ENCODE data around the gene TNFSF10.
"Not testable (repeated sequence)": the region's sequence is repeated elsewhere in the genome, so short reads cannot be mapped to it uniquely, and the experiment has no call there.

TNFSF10 gene

GRCh38 chr3:172522871-172523818 is at the start of gene TNFSF10:
Gene TNFSF10 (minus strand): TSS chr3:172523430. CDS start chr3:172523384, 46 bp downstream.
- no peak for DNase-seq

- DNase-seq = no peak
Observed at GRCh38 chr3:172569128-172570008, 46.1 kb upstream of the TNFSF10 start.

- no peak for DNase-seq
Observed at GRCh38 chr3:172568701-172569100, 45.5 kb upstream of the TNFSF10 start.

GRCh38 chr3:172566785-172567184 is 43.6 kb upstream of the TNFSF10 start:
- DNase-seq = not testable (repeated sequence)

GRCh38 chr3:172564499-172564898 is 41.3 kb upstream of the TNFSF10 start:
- DNase-seq = no peak

- no peak for DNase-seq
Observed at GRCh38 chr3:172562871-172563865, 39.9 kb upstream of the TNFSF10 start.

- no peak for DNase-seq
Observed at GRCh38 chr3:172561897-172562640, 38.8 kb upstream of the TNFSF10 start.

- no peak for DNase-seq
Observed at GRCh38 chr3:172560586-172560985, 37.4 kb upstream of the TNFSF10 start.

GRCh38 chr3:172560026-172560425 is 36.8 kb upstream of the TNFSF10 start:
- DNase-seq = no peak

- DNase-seq = no peak
Observed at GRCh38 chr3:172559020-172559419, 35.8 kb upstream of the TNFSF10 start.

- DNase-seq = no peak
Observed at GRCh38 chr3:172557515-172558220, 34.4 kb upstream of the TNFSF10 start.

- DNase-seq = no peak
Observed at GRCh38 chr3:172553526-172554252, 30.5 kb upstream of the TNFSF10 start.

- DNase-seq = no peak
Observed at GRCh38 chr3:172552607-172553006, 29.4 kb upstream of the TNFSF10 start.

GRCh38 chr3:172551874-172552273 is 28.6 kb upstream of the TNFSF10 start:
- DNase-seq = no peak

GRCh38 chr3:172550347-172550943 is 27.2 kb upstream of the TNFSF10 start:
- no peak for DNase-seq

- DNase-seq = no peak
Observed at GRCh38 chr3:172549144-172549543, 25.9 kb upstream of the TNFSF10 start.

- no peak for DNase-seq
Observed at GRCh38 chr3:172546628-172547214, 23.5 kb upstream of the TNFSF10 start.

- no peak for DNase-seq
Observed at GRCh38 chr3:172546105-172546504, 22.9 kb upstream of the TNFSF10 start.

- DNase-seq = no peak
Observed at GRCh38 chr3:172544404-172544803, 21.2 kb upstream of the TNFSF10 start.

Data from NCI-H1694 (cell line).